GM12801 (cell line): ENCODE results near the gene PRPF6.

ENCODE experiments used
- CTCF ChIP-seq: IDR thresholded peaks from one replicate; pipeline ENCODE4 v1.5.1; 2011; ENCODE audit warnings: control low read depth; ENCODE audit not compliant: insufficient read length; ENCODE audit errors: extremely low read depth

PRPF6 gene

GRCh38 chr20:63958964-63959698 lies 21.8 kb upstream of the PRPF6 start:
- TF ChIP-seq CTCF: no peak

GRCh38 chr20:63959699-63960075 lies 21.2 kb upstream of the PRPF6 start:
- no peak for TF ChIP-seq CTCF

GRCh38 chr20:63961664-63962425 lies 19.1 kb upstream of the PRPF6 start:
- TF ChIP-seq CTCF: no peak

GRCh38 chr20:63962426-63963347 lies 18.2 kb upstream of the PRPF6 start:
- TF ChIP-seq CTCF: no peak

GRCh38 chr20:63963348-63963741 lies 17.6 kb upstream of the PRPF6 start:
- no peak for TF ChIP-seq CTCF

GRCh38 chr20:63963784-63964301 lies 17.1 kb upstream of the PRPF6 start:
- no peak for TF ChIP-seq CTCF

- TF ChIP-seq CTCF: no peak
These were observed 16.5 kb upstream of the PRPF6 start for GRCh38 chr20:63964412-63964811.
